ENCODE measurements around the gene RNF4.

DNA sequence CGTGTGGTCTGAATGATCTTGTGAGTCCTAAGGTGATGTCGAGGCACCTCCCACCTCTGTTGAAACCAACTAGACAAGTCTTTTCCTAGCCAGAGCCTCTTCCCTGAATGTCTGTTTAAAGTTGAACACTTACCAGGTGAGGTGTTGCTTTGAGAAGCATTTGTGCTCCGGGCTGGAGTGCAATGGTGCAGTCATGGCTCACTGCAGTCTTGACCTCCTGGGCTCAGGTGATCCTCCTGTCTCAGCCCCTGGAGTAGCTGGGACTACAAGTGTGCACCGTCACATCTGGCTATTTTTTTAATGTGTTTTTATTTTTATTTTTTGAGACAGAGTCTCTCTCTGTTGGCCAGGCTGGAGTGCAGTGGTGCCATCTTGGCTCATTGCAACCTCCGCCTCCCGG, 18.1 kb downstream of the RNF4 start:
- TF ChIP-seq, protein P1, sequence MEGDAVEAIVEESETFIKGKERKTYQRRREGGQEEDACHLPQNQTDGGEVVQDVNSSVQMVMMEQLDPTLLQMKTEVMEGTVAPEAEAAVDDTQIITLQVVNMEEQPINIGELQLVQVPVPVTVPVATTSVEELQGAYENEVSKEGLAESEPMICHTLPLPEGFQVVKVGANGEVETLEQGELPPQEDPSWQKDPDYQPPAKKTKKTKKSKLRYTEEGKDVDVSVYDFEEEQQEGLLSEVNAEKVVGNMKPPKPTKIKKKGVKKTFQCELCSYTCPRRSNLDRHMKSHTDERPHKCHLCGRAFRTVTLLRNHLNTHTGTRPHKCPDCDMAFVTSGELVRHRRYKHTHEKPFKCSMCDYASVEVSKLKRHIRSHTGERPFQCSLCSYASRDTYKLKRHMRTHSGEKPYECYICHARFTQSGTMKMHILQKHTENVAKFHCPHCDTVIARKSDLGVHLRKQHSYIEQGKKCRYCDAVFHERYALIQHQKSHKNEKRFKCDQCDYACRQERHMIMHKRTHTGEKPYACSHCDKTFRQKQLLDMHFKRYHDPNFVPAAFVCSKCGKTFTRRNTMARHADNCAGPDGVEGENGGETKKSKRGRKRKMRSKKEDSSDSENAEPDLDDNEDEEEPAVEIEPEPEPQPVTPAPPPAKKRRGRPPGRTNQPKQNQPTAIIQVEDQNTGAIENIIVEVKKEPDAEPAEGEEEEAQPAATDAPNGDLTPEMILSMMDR (IDR thresholded peaks at IDR 0.05; ENCODE audit: insufficient read depth, low read length) = no peak
- no peak for TF ChIP-seq POLR2AphosphoS5 (IDR thresholded peaks at IDR 0.05; ENCODE audit: low read depth)
- no peak for TF ChIP-seq SPI1 (IDR thresholded peaks at IDR 0.05; ENCODE audit: borderline replicate concordance, low read depth)
- TF ChIP-seq, protein P2, sequence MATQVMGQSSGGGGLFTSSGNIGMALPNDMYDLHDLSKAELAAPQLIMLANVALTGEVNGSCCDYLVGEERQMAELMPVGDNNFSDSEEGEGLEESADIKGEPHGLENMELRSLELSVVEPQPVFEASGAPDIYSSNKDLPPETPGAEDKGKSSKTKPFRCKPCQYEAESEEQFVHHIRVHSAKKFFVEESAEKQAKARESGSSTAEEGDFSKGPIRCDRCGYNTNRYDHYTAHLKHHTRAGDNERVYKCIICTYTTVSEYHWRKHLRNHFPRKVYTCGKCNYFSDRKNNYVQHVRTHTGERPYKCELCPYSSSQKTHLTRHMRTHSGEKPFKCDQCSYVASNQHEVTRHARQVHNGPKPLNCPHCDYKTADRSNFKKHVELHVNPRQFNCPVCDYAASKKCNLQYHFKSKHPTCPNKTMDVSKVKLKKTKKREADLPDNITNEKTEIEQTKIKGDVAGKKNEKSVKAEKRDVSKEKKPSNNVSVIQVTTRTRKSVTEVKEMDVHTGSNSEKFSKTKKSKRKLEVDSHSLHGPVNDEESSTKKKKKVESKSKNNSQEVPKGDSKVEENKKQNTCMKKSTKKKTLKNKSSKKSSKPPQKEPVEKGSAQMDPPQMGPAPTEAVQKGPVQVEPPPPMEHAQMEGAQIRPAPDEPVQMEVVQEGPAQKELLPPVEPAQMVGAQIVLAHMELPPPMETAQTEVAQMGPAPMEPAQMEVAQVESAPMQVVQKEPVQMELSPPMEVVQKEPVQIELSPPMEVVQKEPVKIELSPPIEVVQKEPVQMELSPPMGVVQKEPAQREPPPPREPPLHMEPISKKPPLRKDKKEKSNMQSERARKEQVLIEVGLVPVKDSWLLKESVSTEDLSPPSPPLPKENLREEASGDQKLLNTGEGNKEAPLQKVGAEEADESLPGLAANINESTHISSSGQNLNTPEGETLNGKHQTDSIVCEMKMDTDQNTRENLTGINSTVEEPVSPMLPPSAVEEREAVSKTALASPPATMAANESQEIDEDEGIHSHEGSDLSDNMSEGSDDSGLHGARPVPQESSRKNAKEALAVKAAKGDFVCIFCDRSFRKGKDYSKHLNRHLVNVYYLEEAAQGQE (IDR thresholded peaks at IDR 0.05; ENCODE audit: insufficient replicate concordance, low read depth) = no peak

Measured in HL-60 (cell line).